Activated CD4-positive, alpha-beta T cell treated with anti-CD3 and anti-CD28 coated beads, Interleukin-2, Interleukin-4, amounts not matched to agents 100 ng/mL and 50 ng/mL, durations not matched to agents 16 hours and 8 hours (primary cell): Measurements from ENCODE around the gene SLC18A3.
A peak's percentile ranks its signal among the peaks of the same experiment; 100 is the strongest.

Experiments
- DNase-seq: peaks from one replicate; pipeline ENCODE4 v3.0.0-alpha.2; 2020; ENCODE audit warnings: low spot score

Gene SLC18A3

GRCh38 chr10:49610114-49610457 lies at the start of gene SLC18A3:
Gene SLC18A3 (plus strand): TSS chr10:49610310. CDS start chr10:49610741, 431 bp downstream.
- DNase-seq: no peak

- no peak for DNase-seq
Measured at GRCh38 chr10:49560526-49560925, 49.6 kb upstream of the SLC18A3 start.

DNA sequence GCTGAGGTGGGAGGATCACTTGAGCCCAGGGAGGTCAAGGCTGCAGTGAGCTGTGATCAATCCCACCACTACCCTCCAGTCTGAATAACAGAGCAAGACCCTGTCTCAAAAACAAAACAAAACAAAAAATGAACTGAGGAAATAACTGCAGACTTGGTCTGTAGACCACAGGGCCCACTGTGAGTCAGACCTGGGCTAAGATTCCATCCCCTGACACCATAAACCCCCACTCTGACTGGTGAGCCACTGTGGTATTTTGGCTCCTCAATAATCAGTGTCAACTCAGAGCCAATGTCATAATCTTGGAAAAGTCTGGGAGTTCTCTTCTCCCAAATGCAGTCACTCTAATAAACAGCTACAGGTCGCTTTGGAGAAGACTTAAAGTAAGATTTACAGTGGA lies 47.2 kb upstream of the SLC18A3 start:
- no peak for DNase-seq

DNA sequence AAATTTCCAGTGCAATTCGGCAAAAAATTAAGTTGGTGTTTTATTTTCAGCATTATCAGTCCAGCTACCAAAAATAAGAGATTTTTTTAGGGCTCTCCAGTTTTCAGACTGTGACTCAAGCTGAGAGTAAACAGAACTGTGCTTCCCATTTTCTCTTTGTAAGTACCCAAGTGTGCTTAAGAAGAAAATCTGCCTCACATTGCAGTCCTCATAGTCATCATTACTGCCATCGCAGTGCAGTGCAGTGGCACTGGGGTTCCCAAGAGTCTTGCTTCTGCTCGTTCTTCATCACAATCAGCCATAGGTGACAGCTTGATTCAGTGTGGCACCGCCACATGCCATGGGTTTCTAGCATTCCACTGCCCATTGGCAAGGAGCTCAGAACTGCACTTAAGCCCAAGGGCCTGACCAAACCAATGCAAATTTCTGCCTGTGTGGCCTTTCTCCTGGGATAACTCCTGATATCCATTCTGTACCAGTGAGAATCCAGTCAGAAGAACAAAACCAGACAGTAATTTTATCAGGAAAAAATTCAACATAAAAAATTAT lies 45.6 kb upstream of the SLC18A3 start:
- DNase-seq: no peak

DNA sequence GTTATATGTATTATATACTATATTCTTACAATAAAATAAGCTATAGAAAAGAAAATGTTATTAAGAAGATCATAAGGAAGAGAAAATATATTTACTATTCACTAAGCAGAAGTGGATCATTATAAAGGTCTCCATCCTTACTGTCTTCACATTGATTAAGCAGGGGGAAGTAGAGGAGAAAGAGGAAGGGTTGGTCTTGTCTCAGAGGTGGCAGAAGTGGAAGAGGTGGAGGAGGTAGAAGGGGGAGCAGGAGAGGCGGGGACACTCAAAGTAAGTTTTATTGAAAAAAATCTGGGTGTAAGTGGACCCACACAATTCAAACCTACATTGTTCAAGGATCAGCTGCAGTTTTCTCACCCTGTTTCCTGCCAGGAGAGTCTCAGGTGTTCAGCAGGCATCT lies 42.3 kb upstream of the SLC18A3 start:
- no peak for DNase-seq

- DNase-seq: no peak
Measured at GRCh38 chr10:49568235-49568634, 41.9 kb upstream of the SLC18A3 start.

GRCh38 chr10:49569031-49569631 lies 41.0 kb upstream of the SLC18A3 start:
- DNase-seq: no peak

DNA sequence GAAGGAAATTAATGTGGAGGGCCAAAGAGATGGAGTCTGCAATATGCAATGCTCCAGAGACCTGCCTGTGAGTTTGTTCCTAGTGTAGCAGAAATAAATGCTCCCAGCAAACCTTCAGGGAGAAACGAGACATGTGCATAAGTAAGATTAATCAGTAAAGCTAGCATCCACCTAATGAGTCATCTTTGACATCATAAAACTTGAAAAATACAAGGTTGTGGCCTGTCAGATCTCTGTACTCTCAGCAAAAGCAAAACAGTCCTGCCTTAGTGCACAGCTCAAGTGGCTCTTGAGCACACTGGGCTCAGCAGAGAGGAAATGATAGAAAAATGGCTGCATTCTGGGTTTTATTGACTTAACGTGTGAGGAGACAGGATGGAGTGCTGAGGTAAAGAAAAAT lies 38.7 kb upstream of the SLC18A3 start:
- no peak for DNase-seq

DNA sequence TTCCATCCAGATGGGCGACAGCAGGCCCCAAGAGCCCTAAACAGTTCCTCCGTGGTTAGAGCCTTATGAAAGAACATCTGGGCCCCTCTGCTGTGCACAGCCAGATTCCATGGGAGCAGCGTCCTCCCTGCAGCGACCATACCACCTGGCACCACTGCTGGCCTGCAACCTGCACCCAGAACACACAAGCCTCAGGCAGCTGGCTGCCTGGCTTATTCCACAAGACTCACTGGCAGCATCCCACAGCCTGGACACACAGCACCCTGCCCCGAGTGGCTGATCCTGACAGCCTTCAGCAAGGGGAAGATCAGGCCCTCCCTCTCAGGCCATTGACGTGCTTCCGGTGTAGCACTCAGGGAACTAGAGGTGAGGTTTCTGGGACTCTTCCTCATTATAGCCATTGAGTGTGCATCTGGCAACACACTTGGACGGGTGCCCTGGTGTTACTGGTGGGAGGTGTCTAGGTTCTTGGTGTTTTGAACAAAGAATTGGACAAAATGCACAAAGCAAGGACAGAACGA lies 37.5 kb upstream of the SLC18A3 start:
- no peak for DNase-seq

DNA sequence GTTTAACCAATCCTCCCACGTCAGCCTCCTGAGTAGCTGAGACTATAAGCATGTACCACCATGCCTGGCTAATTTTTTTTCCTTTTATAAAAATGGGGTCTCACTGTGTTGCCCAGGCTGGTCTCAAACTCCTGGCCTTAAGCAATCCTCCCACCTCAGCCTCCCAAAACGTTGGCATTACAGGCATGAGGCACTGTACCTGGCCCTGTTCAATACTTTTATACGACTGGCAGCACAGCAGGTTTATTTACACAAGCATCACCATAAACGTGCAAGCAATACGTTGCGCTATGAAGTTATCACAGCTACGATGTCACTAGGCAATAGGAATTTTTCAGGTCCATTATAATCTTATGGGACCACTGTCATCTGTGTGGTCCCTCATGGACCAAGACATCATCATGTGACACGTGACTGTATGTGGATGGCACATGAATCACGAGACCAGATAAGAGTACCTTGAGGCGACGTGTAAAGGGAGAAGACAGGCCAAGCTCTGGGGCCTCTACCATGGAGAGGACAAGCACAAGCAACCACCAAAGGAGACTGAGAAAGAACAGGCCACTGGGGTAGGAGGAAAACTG lies 34.5 kb upstream of the SLC18A3 start:
- no peak for DNase-seq

DNA sequence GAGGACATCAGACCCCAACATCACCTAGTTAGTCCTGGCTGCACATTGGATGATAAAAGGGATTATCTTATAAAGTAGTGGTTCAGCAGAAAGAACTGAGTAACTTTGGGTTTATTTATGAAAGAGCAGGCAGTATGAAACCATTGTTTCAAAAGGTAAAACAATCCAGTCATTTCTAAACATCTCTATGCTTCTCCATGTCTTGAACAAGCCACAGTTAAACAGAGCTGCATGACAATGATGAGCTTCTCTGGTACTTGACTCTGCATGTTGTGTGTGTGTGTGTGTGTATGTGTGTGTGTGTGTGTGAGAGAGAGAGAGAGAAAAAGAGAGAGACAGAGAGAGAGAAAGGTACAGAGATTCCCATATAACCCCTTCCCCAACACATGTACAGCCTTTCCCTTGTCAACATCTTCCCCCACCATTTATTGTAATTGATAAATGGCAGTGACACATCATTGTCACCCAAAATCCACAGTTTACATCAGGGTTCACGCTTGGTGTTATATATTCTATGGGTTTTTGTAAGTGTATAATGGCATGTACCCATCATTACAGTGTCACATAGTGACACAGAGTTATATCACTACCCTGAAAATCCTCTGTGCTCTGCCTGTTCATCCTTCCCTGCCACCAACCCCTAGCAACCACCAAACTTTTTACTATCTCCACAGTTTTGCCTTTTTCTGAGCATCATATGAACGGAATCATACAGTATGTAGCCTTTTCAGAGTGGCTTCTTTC lies 32.8 kb upstream of the SLC18A3 start:
- peak; percentile 9 for DNase-seq

DNA sequence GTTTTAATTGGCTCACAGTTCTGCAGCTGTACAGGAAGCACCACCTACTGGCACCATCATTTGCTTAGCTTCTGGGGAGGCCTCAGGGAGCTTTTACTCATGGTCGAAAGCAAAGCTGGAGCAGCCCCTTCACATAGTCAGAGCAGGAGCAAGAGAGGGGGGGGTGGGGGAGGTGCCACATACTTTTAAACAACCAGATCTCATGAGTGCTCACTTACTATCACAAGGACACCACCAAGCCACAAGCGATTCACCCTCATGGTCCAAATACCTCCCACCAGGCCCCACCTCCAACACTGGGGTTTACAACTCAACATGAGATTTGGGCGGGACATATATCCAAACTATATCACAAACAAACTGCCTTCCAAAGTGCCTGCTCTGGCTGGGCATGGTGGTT lies 31.7 kb upstream of the SLC18A3 start:
- DNase-seq: no peak

DNA sequence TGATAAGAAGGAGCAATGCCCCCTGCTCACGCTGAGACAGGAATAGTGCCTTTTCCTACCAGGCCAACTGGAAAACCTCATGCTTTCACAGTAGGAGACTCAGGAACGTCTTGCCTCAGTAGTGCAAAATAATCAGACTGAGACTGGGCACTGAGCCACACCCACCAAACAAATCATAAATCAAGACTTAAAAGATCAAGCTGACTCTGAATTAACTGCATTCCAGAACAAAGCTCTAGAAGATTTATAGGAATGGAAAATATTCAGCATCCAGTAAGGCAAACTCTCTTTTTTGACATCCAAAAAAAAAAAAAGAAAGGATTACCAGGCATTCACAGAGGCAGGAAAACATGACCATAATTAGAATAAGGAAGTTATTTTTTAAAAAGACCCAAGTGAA lies 30.5 kb upstream of the SLC18A3 start:
- DNase-seq: no peak

DNA sequence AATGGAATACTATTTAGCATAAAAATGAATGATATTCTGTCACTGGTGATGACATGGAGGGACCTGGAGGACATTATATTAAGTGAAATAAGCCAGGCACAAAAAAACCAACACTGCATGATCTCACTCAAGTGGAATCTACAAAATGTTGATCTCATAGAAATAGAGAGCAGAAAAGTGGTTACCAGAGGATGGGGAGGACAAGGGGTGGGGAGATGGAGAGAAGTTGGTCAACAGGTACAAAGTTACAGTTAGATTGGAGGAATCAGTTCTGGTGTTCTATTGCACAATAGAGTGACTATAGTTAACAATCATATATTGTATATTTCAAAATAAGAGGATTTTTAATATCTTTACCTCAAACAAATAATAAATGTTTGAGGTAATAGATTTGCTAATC lies 24.7 kb upstream of the SLC18A3 start:
- DNase-seq: no peak

GRCh38 chr10:49587981-49588380 lies 22.1 kb upstream of the SLC18A3 start:
- DNase-seq: no peak

DNA sequence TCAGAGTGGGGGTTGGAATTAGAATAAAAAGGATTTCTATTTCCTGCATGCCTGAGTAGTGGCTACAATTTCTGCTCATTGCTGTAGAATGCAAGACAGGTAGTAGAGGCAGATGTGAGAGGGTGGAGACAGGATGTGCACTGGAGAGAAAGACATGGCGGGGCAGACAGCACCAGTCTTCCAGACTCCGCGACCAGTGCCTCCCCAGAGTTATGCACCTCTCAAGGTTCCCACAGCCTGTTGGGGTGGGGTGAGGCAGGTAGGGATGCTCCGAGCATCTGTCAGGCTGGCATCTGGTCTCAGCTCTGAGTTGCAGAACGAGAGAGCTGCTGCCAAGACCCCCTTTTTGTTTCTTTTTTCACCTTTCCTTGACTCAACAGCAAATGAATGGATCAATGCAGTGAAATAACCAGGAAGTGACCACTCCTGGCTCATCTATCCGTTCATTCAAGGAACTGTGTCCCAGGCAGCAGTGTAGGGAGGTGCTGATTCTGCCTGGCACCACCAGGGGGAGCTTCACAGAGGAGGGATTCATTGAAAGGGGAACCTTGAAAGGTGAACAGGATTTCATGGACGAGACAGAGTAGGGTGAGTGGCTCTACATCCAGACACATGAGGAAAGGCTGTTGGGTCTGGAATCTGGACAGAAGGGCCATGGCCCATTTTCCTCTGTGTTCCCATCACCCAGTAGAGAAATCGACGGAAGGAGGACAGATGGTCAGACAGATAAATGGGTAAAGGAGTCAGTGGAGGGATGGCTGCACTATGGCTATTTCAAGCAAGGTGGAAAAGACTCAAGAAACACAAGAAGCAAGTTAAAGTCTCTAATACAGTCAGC lies 17.2 kb upstream of the SLC18A3 start:
- peak; percentile 58 for DNase-seq

GRCh38 chr10:49593564-49593875 lies 16.6 kb upstream of the SLC18A3 start:
- no peak for DNase-seq

DNA sequence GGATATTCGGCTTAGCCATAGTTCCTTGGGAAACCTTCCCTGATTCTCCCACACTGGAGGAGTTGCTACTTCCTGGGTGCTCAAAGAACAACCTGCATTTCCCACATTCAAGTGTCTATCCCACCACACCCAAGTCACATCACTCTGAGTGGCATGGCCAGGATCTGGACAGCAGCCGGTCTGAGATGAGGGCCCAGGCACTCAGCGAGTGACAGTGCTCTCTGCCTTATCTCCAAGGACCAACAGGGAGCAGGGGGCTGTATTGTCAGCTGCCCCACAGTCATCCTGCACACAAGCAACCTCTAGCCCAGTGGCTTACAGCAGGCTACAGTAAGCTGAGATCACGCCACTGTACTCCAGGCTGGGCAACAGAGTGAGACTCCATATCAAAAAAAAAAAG lies 16.1 kb upstream of the SLC18A3 start:
- DNase-seq: no peak

DNA sequence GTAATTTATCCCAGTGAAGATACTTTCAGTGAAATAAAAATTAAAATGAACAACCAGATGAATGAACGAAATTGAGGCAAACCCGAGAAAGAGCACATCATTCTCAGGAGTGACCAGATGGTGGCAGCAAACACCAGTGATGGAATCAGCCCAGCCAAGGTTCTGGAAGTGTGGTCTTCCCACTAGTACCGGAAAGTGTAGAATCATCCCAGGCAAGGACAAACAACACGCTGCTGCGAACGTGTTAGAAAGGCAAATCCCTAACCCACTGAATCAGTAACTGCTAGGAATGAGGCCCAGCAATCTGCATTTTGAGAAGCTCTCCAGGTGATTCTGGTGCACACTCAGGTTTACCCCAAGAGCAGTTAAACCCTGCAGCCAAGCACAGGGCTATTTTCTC lies 15.5 kb upstream of the SLC18A3 start:
- DNase-seq: peak; percentile 34

DNA sequence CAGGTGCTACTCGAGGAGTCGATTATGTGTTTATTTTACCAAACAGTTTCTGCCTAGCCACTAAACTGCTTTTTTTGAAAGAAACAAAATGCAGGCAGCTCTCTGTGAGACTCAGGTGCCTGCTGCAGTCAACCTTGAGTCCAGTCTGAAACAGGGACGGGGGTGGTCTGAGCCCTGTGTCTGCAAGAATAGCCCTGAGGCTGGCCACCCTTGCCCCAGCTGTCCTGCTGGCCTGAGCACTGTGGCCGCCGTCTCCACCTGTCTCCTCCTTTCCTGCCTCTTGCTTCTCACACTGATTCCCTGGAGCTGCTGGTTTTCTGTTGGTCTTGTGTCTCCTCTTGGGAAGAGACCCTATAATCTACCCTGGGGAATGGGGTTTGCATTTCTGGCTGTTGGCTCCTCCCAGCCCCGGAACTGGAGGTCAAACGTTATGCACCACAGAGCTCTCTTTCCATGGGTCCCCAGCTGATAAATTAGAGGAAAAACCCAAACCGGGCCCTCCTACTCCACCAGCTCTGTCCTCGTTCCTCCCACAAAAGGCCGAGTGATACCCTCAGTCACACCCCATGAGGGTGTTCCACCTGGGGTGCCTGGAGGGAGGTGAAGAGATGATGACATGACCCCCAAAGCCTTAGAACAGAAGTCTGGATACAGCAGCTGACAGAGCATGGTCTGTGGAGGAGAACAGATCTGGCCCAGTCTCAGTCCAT lies 15.0 kb upstream of the SLC18A3 start:
- no peak for DNase-seq

DNA sequence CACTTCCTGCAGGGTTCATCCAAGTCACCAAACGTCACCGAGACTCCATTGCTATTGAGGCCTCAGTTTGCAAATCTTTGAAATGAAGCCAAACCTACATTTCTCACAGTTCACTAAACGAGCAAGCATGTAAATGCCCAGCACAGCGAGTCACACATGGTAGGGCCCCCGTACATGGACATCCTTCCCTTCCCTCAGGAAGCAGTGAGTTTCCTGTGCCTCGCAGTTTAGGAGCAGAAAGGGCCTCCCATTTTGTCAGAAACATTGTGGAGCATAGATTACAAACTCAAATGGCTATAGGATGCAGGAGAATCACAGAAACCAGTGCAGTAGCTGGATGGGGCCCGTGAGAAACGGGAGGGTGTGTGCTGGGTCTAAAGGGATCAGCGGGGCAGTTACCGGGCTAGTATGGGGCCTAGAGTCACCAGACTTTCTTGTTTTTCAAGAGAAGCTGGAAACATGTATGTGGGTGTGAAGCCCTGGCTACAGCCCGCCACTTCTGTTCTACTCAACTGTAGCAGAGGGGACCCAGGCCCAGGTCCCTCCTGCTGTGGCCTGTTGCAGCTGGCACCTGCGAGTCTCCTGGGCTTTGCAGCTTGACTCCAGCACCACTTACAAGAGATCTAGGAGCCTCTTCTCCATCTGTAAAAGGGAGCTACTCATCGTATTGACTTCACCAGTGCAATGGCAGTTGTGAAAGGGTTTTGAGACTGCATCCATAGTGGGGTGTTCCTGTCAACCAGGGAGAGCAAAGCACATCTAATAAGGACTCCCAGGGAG lies 14.2 kb upstream of the SLC18A3 start:
- DNase-seq: no peak
